GM12801 (cell line): Measurements from ENCODE around the gene ABHD17C.

ENCODE experiments used
- TF ChIP-seq, protein P1 (sequence below): IDR thresholded peaks from one replicate; pipeline ENCODE4 v1.5.1; 2011; ENCODE audit warnings: control low read depth; ENCODE audit not compliant: insufficient read length; ENCODE audit errors: extremely low read depth

ABHD17C gene

DNA sequence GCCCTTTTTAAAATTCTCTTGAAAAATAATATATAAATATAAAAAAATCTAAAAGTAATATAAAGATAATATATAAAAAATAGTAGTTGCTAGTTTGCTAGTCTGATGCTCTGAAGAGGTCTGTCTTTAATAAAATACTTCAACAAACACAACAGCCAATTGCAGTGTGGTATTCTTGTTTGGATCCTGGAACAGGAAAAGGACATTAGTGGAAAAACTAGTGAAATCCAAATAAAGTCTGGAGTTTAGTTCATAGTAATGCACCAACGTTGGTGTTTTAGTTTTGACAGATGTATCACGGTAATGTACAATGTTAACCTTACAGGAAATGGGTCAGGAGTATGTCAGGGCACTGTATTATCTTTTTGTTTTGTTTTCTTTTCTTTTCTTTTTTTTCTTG lies 58.1 kb downstream of the ABHD17C start:
- TF ChIP-seq, protein P1, sequence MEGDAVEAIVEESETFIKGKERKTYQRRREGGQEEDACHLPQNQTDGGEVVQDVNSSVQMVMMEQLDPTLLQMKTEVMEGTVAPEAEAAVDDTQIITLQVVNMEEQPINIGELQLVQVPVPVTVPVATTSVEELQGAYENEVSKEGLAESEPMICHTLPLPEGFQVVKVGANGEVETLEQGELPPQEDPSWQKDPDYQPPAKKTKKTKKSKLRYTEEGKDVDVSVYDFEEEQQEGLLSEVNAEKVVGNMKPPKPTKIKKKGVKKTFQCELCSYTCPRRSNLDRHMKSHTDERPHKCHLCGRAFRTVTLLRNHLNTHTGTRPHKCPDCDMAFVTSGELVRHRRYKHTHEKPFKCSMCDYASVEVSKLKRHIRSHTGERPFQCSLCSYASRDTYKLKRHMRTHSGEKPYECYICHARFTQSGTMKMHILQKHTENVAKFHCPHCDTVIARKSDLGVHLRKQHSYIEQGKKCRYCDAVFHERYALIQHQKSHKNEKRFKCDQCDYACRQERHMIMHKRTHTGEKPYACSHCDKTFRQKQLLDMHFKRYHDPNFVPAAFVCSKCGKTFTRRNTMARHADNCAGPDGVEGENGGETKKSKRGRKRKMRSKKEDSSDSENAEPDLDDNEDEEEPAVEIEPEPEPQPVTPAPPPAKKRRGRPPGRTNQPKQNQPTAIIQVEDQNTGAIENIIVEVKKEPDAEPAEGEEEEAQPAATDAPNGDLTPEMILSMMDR = no peak

DNA sequence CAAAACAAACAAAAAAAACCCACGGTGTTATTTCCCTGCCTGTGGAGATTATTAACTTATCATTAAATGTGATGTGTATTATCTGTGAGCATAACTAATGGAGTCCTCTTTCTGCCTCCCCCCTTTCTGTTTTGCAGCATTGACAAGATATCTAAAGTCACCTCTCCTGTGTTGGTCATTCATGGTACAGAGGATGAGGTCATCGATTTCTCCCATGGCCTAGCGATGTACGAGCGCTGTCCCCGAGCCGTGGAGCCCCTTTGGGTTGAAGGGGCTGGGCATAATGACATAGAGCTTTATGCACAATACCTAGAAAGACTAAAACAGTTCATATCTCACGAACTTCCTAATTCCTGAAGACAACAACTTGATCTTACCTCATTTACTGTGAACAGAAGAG lies 58.9 kb downstream of the ABHD17C start:
- TF ChIP-seq, protein P1 = no peak

DNA sequence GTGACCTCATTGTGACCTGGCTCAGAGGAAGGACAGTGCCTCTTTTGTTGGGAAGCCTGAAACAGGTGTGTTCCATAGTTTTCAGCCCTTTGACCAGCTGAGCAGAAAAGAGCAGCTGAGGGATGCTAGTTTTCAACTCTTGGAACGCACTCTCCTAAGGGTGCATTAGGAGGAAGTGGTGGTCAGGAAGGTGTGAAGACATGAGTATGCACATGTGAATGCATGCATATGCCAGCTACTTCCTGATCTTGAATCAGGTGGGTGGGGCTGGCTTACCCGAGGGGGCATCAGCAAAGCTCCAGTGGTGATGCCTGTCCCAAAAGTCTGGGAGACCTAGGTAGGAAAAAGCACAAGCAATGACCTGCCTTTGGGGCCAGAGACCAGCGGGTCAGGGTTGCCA lies 60.8 kb downstream of the ABHD17C start:
- TF ChIP-seq, protein P1 = no peak

DNA sequence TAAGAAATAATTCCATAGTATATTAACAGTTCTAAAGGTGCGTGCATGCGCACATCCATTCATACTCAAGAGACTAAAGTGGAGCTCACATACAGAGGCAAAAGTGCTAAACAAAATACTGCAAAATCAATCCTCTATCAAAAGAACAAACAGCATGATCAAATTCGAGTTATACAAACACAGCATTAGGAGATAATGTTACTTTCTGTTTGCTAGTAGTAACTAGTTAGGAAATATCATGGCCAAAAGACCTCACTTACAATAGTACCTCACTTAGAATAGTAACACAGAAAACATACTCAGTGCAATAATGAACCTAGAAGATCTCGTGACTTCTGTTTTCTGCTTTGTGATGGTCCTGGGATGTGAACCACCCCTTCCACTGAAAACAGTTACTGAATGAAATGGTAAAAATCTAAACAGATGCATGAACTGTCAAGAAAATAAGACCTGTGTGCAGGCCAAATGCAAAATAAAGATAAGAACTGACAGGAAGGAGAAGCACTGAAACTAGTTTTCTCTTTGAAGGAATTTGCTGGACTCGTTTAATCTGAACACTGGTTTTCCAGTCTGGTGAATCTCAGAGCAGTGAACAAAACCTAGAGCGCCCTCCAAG lies 63.1 kb downstream of the ABHD17C start:
- TF ChIP-seq, protein P1 = no peak

DNA sequence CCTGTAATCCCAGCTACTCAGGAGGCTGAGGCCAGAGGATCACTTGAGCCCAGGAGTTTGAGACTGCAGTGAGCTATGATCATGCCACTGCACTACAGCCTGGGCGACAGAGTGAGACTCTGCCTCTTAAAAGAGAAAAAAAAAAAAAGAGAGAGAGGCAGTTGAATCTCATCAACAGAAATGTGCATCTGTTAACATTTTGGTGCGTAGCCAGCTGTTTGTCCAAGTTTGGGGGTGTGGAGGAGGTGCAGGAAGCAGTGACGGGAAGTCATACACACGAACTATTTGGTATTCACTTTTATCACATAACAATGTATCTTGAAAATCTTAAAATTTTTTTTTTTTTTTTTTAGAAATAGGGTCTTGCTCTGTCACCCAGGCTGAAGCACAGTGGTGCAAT lies 65.8 kb downstream of the ABHD17C start:
- TF ChIP-seq, protein P1 = no peak

DNA sequence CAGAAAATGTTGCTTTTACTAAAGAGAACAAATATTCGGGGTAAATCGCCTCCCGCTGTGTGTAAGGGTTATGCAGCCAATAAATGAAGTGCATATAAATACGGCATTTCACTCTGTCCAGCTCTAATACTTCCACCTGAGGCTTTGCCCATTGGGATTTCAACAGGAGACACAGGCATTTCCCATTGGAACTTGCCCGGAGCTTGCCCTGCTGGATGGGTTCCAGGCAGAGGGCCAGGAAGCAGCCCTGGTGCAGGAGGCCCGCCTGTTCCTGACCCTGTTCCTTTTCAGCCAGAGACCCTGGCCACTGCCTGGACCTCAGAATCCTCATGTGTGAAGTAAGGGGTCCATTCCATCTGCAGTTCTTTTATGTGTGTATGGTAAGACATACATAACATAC lies 66.6 kb downstream of the ABHD17C start:
- TF ChIP-seq, protein P1 = no peak

DNA sequence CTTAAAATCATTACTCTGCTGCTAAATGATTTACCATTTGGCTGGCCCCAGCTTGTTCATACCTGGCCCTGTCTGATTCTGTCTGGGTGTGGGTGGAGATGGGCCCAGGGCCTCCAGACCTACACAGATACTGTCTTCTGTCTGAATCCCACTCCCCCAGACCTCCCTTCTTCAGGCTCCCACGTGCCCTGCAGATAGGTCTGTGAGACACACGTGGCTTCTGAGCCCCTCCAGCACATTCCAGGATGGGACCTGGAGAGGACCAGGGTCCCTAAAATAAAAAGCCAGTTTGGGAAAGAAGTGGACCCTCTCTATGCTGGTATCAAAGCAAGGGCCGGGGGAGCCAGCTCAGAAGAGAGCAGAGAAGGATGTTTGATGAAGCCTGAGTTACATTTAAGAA lies 69.4 kb downstream of the ABHD17C start:
- TF ChIP-seq, protein P1 = no peak
